ENCODE results near the gene PLCB1.

DNA sequence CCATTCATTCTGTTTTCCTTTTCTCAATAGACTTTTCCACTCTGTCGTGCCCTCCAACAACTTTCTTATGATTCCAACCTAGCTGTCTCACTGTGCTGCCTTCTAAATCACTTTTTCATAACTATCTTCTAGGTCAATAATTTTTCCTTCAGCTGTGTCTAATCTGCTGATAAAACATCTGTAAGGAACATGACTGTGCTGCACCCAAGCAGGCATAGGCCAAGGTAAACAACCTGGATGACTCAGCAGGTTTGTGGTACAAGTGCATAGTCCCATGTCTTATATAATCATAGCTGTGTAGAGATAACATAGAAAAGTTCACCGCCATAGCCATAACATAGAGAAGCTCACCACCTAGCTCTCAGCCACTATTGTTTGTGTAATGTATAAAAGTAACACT, 332.3 kb downstream of the PLCB1 start:
- no peak for TF ChIP-seq CTCF (conservative IDR thresholded peaks at IDR 0.05 in 1 of 2, IDR thresholded peaks at IDR 0.05 in 1 of 2; ENCODE audit: extremely low read depth in 1 of 2, insufficient read depth in 1 of 2, low read depth in 1 of 2, low read length in 2 of 2)
- TF ChIP-seq EZH2 (IDR thresholded peaks at IDR 0.05; ENCODE audit: borderline replicate concordance, low read length): no peak
